HG02642 (cell line): ENCODE data around the gene KSR2.

Experiments
- ATAC-seq: cut with Tn5 transposase; IDR thresholded peaks from one replicate; pipeline ENCODE4 v1.9.1; 2021; ENCODE audit warnings: mild to moderate bottlenecking; ENCODE audit not compliant: unreplicated experiment, poor library complexity

The KSR2 gene

DNA sequence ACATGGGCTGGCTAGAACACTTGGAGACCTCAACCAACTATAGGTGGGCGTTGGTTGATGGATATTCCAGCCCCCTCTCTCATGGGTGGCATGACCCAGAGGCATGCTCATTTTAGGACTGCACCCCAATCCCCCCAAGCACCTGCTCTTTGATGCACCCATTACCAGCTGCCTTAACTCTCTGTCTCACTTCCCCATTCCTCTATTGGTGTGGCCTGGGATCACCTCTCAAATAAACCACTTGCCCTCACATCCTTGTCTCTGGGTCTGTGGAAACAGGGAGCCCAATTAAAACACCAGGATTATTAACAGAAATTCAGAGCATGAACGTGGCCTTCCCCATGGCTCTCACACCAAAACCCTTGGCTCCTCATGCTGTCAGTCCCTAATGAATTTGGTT lies 405.1 kb downstream of the KSR2 start:
- no peak for ATAC-seq

DNA sequence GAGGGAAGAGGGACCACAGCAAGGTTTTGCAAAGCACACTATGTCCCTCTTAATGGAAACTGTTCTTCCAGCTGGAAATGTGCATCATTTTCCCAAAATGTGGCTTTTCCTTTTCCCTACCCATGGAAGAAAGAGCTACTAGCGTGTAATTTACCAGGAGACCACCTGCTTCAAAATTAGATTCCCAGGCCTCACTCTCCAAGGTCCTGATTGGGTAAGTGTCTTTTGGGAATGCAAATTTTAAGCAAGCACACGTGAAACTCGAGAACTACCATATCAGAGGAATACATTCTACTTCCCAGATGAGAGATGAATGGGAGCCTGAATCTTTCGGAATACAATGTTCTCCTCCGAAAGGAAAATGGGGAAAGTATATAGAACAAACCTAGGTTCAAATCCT lies 405.8 kb downstream of the KSR2 start:
- ATAC-seq, result no peak

DNA sequence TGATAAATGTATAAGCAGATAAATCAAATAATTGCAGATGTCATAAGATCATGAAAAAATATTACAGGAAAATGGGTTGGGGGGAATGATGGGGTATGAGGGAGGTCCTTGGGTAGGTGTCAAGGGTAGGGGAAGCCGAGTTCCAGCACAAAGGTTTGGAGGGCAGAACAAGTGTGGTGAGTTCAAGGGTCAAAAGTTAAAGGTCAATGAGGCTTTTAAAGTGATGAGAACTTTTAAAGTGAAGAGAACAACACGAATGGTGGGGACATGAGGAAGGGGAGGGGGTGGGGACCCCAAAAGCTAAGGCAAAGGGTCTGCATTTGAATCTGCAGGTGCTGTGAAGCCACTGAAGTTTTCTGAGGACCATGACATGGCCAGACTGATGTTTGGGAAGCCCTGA lies 406.8 kb downstream of the KSR2 start:
- no peak for ATAC-seq

GRCh38 chr12:117559978-117560377 lies 408.8 kb downstream of the KSR2 start:
- ATAC-seq, result no peak

DNA sequence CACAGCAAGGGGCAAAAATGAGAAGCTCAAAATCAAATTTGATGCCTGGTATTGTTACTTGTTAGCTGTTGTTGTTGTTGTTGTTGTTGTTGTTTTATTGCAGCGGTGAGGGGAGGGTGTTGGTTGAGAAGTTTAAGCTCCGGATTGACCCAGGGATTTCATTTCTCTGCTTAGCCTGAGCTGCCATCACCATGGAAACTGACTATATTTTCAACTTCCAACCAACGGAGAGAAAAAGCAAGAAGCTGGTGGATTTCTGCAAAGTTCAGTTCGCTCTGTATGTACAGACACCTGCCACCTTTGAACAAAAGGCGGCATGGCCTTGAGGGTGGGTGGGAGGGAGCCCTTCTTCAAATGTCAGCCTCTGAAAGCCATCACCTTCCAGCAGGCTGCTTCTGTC lies 412.9 kb downstream of the KSR2 start:
- no peak for ATAC-seq

GRCh38 chr12:117552971-117553370 lies 415.8 kb downstream of the KSR2 start:
- ATAC-seq, result no peak

GRCh38 chr12:117551665-117552064 lies 417.1 kb downstream of the KSR2 start:
- no peak for ATAC-seq

- no peak for ATAC-seq
Observed at GRCh38 chr12:117547209-117547608, 421.6 kb downstream of the KSR2 start.

- no peak for ATAC-seq
Observed at GRCh38 chr12:117545216-117545615, 423.6 kb downstream of the KSR2 start.

- ATAC-seq, result no peak
Observed at GRCh38 chr12:117540011-117540410, 428.8 kb downstream of the KSR2 start.

DNA sequence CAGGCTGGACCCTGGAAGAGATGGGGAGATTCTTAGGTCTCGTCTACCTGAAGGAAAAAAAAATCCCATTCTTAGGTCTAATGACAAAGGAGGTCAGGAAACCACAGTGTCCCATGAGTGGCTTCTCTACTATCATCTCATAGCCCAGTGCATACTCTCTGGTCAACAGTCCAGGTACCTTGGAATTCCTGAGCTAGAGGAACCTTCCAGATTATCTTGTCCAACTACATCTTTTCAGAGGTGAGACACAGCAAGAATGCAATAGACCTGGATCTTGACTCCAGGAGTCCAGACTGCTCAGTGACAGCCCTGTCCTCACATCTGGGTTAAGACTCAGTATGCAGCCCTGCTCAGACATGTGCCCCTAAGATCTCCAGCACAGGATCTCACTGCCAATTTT lies 429.9 kb downstream of the KSR2 start:
- ATAC-seq, result no peak

GRCh38 chr12:117538032-117538690 lies 430.6 kb downstream of the KSR2 start:
- no peak for ATAC-seq

DNA sequence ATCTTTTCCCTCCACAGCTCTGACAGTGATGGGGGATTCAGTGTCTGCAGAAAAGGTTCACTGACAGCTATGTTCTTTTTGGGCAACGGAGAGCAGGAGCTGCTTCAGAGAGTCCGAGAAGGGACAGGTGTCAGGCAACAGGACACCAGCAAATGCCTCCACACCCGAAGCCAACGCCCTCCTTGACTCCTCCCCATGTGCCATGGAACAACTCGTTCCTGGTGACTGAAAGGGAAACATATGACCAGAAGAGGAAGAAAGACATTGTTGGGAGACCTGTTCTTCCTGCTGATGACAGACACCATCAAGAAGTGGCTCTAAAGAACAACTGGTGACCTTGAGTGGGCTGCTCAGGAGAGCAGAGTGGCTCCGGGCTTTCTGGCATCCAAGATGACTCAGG lies 435.1 kb downstream of the KSR2 start:
- ATAC-seq, result no peak

GRCh38 chr12:117530796-117531195 lies 438.0 kb downstream of the KSR2 start:
- no peak for ATAC-seq

GRCh38 chr12:117528538-117528937 lies 440.3 kb downstream of the KSR2 start:
- no peak for ATAC-seq

DNA sequence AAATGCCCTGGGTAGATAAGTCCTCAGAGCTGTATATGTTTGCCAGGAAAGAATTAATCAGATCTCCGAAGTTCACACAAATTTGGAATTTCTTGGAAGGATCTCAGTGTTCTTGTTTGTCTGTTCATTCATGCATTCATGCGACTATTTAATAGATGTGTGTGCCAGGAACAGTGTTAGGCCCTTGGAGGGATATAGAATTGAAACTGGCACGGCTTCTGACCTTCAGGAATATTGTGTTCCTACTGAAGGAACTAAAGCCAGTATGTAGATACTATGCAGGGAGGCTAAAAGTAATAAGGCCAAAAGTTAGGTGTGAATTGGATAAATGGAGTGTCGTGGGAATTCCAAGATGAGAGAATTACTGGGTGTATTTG lies 441.3 kb downstream of the KSR2 start:
- ATAC-seq, result no peak

GRCh38 chr12:117526757-117527478 lies 441.9 kb downstream of the KSR2 start:
- ATAC-seq, result no peak

DNA sequence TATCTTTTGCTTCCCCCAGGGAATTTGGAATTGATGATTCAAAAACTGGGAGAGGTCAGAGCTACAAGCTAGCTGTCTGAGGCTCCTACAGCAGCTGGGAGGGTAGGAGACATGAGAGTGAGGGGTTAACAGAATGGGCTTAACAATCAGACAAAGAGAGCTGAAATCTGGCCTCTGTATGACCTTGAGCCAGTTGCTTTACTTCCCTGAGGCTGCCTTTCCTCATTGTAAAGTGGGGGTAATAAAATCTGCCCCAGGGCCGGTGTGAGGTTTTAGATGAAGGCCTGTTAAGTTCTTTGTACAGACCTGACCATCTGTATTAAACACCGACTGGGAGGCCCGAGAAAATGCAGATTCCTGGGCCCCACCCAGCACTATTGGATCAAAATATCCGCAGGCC lies 443.0 kb downstream of the KSR2 start:
- no peak for ATAC-seq

GRCh38 chr12:117524806-117525205 lies 444.0 kb downstream of the KSR2 start:
- no peak for ATAC-seq

DNA sequence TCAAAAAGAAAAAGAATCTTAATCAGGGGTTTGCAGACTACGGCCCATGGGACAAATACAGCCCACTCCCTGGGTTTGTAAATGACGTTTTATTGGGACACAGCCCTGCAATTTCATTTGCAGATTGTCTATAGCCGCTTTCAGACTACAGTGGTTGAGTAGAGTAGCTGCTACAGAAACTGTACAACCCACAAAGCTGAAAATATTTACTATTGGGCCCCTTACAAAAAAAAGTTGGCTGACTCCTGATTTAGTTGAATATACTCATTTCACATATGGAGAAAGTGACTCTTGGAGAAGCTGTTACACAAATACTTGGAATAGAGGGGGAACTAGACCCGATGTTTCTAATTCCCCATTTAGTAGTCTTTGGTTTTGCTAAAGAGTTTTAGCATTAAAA lies 444.8 kb downstream of the KSR2 start:
- ATAC-seq, result no peak

DNA sequence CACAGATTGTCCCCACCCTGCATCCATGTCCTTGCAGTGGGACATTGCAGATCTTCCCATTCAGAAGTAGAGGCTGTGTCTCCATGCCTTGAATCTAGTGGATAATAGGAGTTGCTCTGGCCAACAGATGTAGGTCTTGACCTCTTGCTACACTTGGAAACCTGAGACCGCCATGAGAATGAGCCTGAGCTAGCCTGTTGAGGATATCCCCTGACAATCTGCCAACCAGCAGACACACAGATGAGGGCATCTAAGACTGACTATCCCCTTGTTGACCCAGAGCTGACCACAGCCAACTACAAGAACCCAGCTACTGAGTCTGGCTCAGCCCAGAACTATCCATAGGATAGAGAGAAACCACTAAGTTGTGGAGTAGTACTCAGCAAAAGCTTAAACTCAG lies 446.2 kb downstream of the KSR2 start:
- ATAC-seq, result no peak

GRCh38 chr12:117521867-117522266 lies 446.9 kb downstream of the KSR2 start:
- ATAC-seq, result no peak
